Measurements from ENCODE around the gene VAT1. TPM values are rescaled to one million over a fixed set of nuclear protein-coding genes. Genes with fewer than 3 reads are reported as not detected.

VAT1 gene
- total and polyA plus RNA-seq, 7 experiments from 2014 or later: 12.8 to 52.3 (median 34.9) TPM

DNA sequence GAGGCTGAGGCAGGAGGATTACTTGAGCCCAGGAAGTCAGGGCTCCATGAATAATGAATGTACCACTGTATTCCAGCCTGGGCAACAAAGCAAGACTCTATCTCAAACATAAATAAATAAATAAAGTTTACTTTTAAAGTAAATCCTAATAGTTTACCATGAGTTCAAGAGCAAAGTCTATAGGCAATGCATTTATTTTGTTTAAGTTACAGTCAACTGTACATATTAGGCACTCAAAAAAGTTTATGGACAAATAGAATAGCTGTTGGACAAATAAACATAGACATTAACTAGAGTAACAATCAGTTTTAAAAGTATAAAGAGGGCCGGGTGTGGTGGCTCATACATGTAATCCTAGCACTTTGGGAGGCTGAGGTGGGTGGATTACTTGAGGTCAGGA is 54.3 kb downstream of the VAT1 start:
- ChIA-PET CTCF (interaction anchor here (1.3 kb wide), 1 partner anchor 30 kb away, joined by 3 read pairs; the partner anchor contains the start of gene RPL27), POLR2A (interaction anchor here (0.5 to 1.1 kb wide), 2 partner anchors 12 to 34 kb away, joined by 3 read pairs; partner anchors contain the start of gene PTGES3L)
- Mint-ChIP-seq H3K27me3 (peaks cover 0 to 2% (median 0%) of the 10 kb centered on the region in 5 donors), H3K4me3 (no peak overlapping the region), H3K4me1 (peaks cover 10 to 18% (median 14%) of the 10 kb centered on the region in 7 donors), H3K9me3 (peaks cover 0 to 6% (median 0%) of the 10 kb centered on the region in 11 donors), H3K27ac (no peak overlapping the region), H3K36me3 (peaks cover 0 to 7% (median 0%) of the 10 kb centered on the region in 5 donors)
- Histone ChIP-seq H3K4me1 (ENCODE audit: control insufficient read depth in 2 of 2, insufficient read depth in 2 of 2, low read length in 2 of 2) (peaks cover 5 to 10% of the 10 kb centered on the region in 2 donors), H3K9me3 (ENCODE audit: control insufficient read depth in 2 of 3, low read length in 3 of 3) (no peaks in the 10 kb centered on the region), H3K36me3 (ENCODE audit: control insufficient read depth in 2 of 3, insufficient read depth in 3 of 3, low read length in 3 of 3) (no peaks in the 10 kb centered on the region), H3K4me3 (ENCODE audit: low read length) (no peak overlapping the region), H3K27ac (ENCODE audit: low read depth, low read length) (no peak overlapping the region), H3K27me3 (ENCODE audit: control insufficient read depth in 2 of 2, insufficient read depth in 2 of 2, low read length in 2 of 2) (no peaks in the 10 kb centered on the region)
- DNase-seq (no peak), ATAC-seq (no peak)
- intact Hi-C loops (cut with micrococcal nuclease): no loop called here

Other genes with a start within 250 kb of the VAT1 start
- 10 to 100 TPM; 24.3 to 60.6 (median 37.7) TPM for gene VPS25, start 248.9 kb downstream of the VAT1 start, total RNA-seq
- 10 to 100 TPM; 55.0 to 57.2 TPM for gene VPS25, start 248.9 kb downstream of the VAT1 start, polyA plus RNA-seq
- under 1 TPM; 0.10 to 0.51 (median 0.24) TPM for gene WNK4, start 241.8 kb downstream of the VAT1 start, total RNA-seq
- not detected for gene WNK4, start 241.8 kb downstream of the VAT1 start, polyA plus RNA-seq
- 10 to 100 TPM in 4 of 5 experiments, 1 to 10 TPM in 1; 7.6 to 48.1 (median 27.6) TPM for gene COA3, start 223.7 kb downstream of the VAT1 start, total RNA-seq
- 100 to 1,000 TPM; 108 to 118 TPM for gene COA3, start 223.7 kb downstream of the VAT1 start, polyA plus RNA-seq
- gene CNTD1, start 223.5 kb downstream of the VAT1 start, total RNA-seq: not detected
- under 1 TPM; 0.24 to 0.32 TPM for gene CNTD1, start 223.5 kb downstream of the VAT1 start, polyA plus RNA-seq
- gene BECN1, start 198.1 kb downstream of the VAT1 start, total RNA-seq: 100 to 1,000 TPM in 3 of 5 experiments, 10 to 100 TPM in 2; 84.7 to 130 (median 107) TPM
- gene BECN1, start 198.1 kb downstream of the VAT1 start, polyA plus RNA-seq: 100 to 1,000 TPM; 111 to 124 TPM
- gene PSME3, start 189.0 kb downstream of the VAT1 start, total RNA-seq: 100 to 1,000 TPM in 1 of 5 experiments, 10 to 100 TPM in 4; 53.8 to 116 (median 65.9) TPM
- 100 to 1,000 TPM; 109 to 116 TPM for gene PSME3, start 189.0 kb downstream of the VAT1 start, polyA plus RNA-seq
- gene AOC2, start 177.8 kb downstream of the VAT1 start, total RNA-seq: 1 to 10 TPM; 3.0 to 3.5 (median 3.2) TPM
- not detected for gene AOC2, start 177.8 kb downstream of the VAT1 start, polyA plus RNA-seq
- 1 to 10 TPM in 4 of 5 experiments, under 1 TPM in 1; 0.98 to 2.0 (median 1.1) TPM for gene AOC3, start 171.2 kb downstream of the VAT1 start, total RNA-seq
- gene AOC3, start 171.2 kb downstream of the VAT1 start, polyA plus RNA-seq: not detected
- gene G6PC1, start 121.6 kb downstream of the VAT1 start, total RNA-seq: not detected
- gene G6PC1, start 121.6 kb downstream of the VAT1 start, polyA plus RNA-seq: not detected
- gene AARSD1, start 57.9 kb downstream of the VAT1 start, total RNA-seq: 10 to 100 TPM; 46.5 to 86.7 (median 56.6) TPM
- 10 to 100 TPM; 45.2 to 48.5 TPM for gene AARSD1, start 57.9 kb downstream of the VAT1 start, polyA plus RNA-seq
- under 1 TPM in 2 of 5 experiments, not detected in 3; 0.69 to 0.94 TPM for gene PTGES3L, start 42.3 kb downstream of the VAT1 start, total RNA-seq
- not detected for gene PTGES3L, start 42.3 kb downstream of the VAT1 start, polyA plus RNA-seq
- gene RUNDC1, start 41.8 kb downstream of the VAT1 start, total RNA-seq: 10 to 100 TPM; 12.2 to 21.4 (median 19.4) TPM
- gene RUNDC1, start 41.8 kb downstream of the VAT1 start, polyA plus RNA-seq: 10 to 100 TPM; 13.2 to 17.0 TPM
- 1,000 to 10,000 TPM in 4 of 5 experiments, 100 to 1,000 TPM in 1; 951 to 1,861 (median 1,662) TPM for gene RPL27, start 24.0 kb downstream of the VAT1 start, total RNA-seq
- 1,000 to 10,000 TPM; 2,130 to 2,713 TPM for gene RPL27, start 24.0 kb downstream of the VAT1 start, polyA plus RNA-seq
- 100 to 1,000 TPM in 1 of 5 experiments, 10 to 100 TPM in 4; 23.5 to 145 (median 32.1) TPM for gene IFI35, start 15.6 kb downstream of the VAT1 start, total RNA-seq
- gene IFI35, start 15.6 kb downstream of the VAT1 start, polyA plus RNA-seq: 10 to 100 TPM; 49.8 to 50.6 TPM
- under 1 TPM in 4 of 5 experiments, not detected in 1; 0.08 to 0.74 (median 0.38) TPM for gene RND2, start 2.8 kb upstream of the VAT1 start, total RNA-seq
- gene RND2, start 2.8 kb upstream of the VAT1 start, polyA plus RNA-seq: under 1 TPM; 0.15 to 0.33 TPM
- gene BRCA1, start 103.0 kb upstream of the VAT1 start, total RNA-seq: 10 to 100 TPM in 1 of 5 experiments, 1 to 10 TPM in 4; 2.6 to 54.1 (median 5.4) TPM
- gene BRCA1, start 103.0 kb upstream of the VAT1 start, polyA plus RNA-seq: 1 to 10 TPM; 1.1 to 3.0 TPM
- 10 to 100 TPM; 44.6 to 83.0 (median 64.3) TPM for gene NBR1, start 148.8 kb upstream of the VAT1 start, total RNA-seq
- gene NBR1, start 148.8 kb upstream of the VAT1 start, polyA plus RNA-seq: 10 to 100 TPM; 72.2 to 93.2 TPM
- 10 to 100 TPM; 10.4 to 20.7 (median 13.9) TPM for gene TMEM106A, start 189.5 kb upstream of the VAT1 start, total RNA-seq
- gene TMEM106A, start 189.5 kb upstream of the VAT1 start, polyA plus RNA-seq: 1 to 10 TPM; 1.6 to 6.6 TPM
- gene CCDC200, start 206.2 kb upstream of the VAT1 start, total RNA-seq: 1 to 10 TPM in 2 of 5 experiments, under 1 TPM in 1, not detected in 2; 0.72 to 2.0 (median 1.7) TPM
- 1 to 10 TPM in 1 of 2 donors, not detected in 1; 1.3 TPM for gene CCDC200, start 206.2 kb upstream of the VAT1 start, polyA plus RNA-seq
- gene RNU2-1, start 211.6 kb upstream of the VAT1 start, total RNA-seq: 1,000 to 10,000 TPM; 2,629 to 6,823 (median 3,564) TPM
- not detected for gene RNU2-1, start 211.6 kb upstream of the VAT1 start, polyA plus RNA-seq